Activated B cell treated with CpG ODN at 0.5 μM for 24 hours (primary cell): ENCODE results near the gene HORMAD2. TPM values are rescaled to one million over a fixed set of nuclear protein-coding genes. Genes with fewer than 3 reads are reported as not detected.

Source experiments
- ATAC-seq: fragments of 200-7000 bp; cut with Tn5 transposase; one replicate; pipeline ENCODE4 v1.10.0; 2021; ENCODE audit warnings: low read depth, mild to moderate bottlenecking, moderate library complexity
- CTCF ChIA-PET: fragments of 350-600 bp; sonication (Branson Sonifier 250); formaldehyde crosslinking; loops from one replicate; lab custom pipeline; 2021; ENCODE audit warnings: antibody characterized with exemption; lab: Charles Lee
- POLR2A ChIA-PET: fragments of 350-600 bp; sonication (Branson Sonifier 250); formaldehyde crosslinking; loops from one replicate; lab custom pipeline; 2021; ENCODE audit warnings: antibody characterized with exemption; lab: Charles Lee
- DNase-seq: peaks from one replicate; pipeline ENCODE4 v3.0.0; 2022
- H3K27ac Mint-ChIP-seq: one replicate; pipeline ENCODE4 v1.8.0; 2020; ENCODE audit warnings: mixed read lengths
- H3K27me3 Mint-ChIP-seq: one replicate; pipeline ENCODE4 v1.8.0; 2021; ENCODE audit warnings: mixed read lengths
- H3K36me3 Mint-ChIP-seq: one replicate; pipeline ENCODE4 v1.8.0; 2021; ENCODE audit warnings: low read depth, mixed read lengths
- H3K4me1 Mint-ChIP-seq: one replicate; pipeline ENCODE4 v1.8.0; 2021; ENCODE audit warnings: mixed read lengths
- H3K4me3 Mint-ChIP-seq: one replicate; pipeline ENCODE4 v1.8.0; 2020; ENCODE audit warnings: mild to moderate bottlenecking, mixed read lengths
- H3K9me3 Mint-ChIP-seq: one replicate; pipeline ENCODE4 v1.8.0; 2020; ENCODE audit warnings: mixed read lengths
- intact Hi-C: fragments of 100-400 bp; cut with micrococcal nuclease; formaldehyde crosslinking; loops from one replicate; pipeline ENCODE4 v1.15.1; 2024
- total RNA-seq: library from RNA; stranded (reverse); gene quantifications from 2 replicates; pipeline ENCODE4 v1.2.3, GENCODE V29; 2022
- TF ChIP-seq, protein P1 (sequence below): fragments of 200-600 bp; IDR thresholded peaks from one replicate; pipeline ENCODE4 v1.8.0; 2022; ENCODE audit warnings: antibody characterized with exemption, mild to moderate bottlenecking

HORMAD2 gene
- total RNA-seq, 1 donor from 2014 or later: not detected

GRCh38 chr22:30167734-30168133 is 87.5 kb downstream of the HORMAD2 start:
- POLR2A ChIA-PET: no interaction called here
- intact Hi-C loops: no loop called here
- TF ChIP-seq, protein P1, sequence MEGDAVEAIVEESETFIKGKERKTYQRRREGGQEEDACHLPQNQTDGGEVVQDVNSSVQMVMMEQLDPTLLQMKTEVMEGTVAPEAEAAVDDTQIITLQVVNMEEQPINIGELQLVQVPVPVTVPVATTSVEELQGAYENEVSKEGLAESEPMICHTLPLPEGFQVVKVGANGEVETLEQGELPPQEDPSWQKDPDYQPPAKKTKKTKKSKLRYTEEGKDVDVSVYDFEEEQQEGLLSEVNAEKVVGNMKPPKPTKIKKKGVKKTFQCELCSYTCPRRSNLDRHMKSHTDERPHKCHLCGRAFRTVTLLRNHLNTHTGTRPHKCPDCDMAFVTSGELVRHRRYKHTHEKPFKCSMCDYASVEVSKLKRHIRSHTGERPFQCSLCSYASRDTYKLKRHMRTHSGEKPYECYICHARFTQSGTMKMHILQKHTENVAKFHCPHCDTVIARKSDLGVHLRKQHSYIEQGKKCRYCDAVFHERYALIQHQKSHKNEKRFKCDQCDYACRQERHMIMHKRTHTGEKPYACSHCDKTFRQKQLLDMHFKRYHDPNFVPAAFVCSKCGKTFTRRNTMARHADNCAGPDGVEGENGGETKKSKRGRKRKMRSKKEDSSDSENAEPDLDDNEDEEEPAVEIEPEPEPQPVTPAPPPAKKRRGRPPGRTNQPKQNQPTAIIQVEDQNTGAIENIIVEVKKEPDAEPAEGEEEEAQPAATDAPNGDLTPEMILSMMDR: no peak
- Mint-ChIP-seq H3K4me1 (no peaks in the 10 kb centered on the region), H3K27ac (no peak overlapping the region), H3K9me3 (no peaks in the 10 kb centered on the region), H3K27me3 (peaks cover 8% of the 10 kb centered on the region), H3K36me3 (no peaks in the 10 kb centered on the region), H3K4me3 (no peak overlapping the region)
- DNase-seq (no peak), ATAC-seq (no peak)
- CTCF ChIA-PET: no interaction called here

DNA sequence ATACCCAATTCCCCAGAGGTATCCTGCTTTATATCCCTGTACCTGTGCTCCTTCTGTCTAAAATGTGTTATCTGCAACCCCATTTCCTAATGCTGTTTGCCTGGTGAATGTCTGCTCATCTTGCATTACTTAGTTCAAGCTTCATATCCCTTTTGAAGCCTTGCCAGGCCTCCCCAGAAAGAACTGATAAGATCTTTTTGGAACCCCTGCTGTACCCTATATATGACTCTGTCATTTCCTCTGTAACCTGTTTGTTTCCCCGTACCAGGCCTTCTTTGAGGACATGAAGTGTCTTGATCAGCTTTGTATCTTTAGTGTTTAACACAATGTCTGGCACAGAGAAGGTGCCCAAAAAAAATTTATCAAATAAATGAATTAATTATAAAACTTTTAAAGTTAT is 88.7 kb downstream of the HORMAD2 start:
- Mint-ChIP-seq H3K27me3 (peaks cover 8% of the 10 kb centered on the region), H3K36me3 (no peaks in the 10 kb centered on the region), H3K9me3 (no peaks in the 10 kb centered on the region), H3K27ac (no peak overlapping the region), H3K4me3 (no peak overlapping the region), H3K4me1 (no peaks in the 10 kb centered on the region)
- ATAC-seq (no peak), DNase-seq (no peak)
- TF ChIP-seq, protein P1: no peak
- CTCF ChIA-PET: no interaction called here
- POLR2A ChIA-PET: no interaction called here
- intact Hi-C loops: no loop called here

DNA sequence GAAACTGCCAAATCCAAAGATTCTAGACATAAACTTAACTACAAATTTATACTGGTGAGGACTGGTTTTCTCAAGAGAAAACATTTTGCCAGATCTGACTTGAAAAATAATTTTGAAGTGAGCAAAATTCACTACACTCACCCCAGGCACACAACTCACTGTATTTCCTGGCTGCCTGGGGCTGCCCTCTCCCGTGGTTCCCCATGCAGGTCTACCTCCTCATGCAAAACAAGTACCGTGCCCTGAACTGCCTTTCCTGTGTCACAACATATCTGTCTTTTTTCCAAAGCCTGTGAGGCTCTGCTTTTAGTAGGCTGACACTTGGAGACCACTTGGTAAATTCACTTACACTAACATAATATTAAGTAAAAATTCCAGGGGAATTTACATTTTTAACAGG is 89.9 kb downstream of the HORMAD2 start:
- peaks cover 4% of the 10 kb centered on the region for H3K27me3 Mint-ChIP-seq
- ATAC-seq: no peak
- TF ChIP-seq, protein P1: no peak
- H3K27ac Mint-ChIP-seq: no peak overlapping the region
- intact Hi-C loops: no loop called here
- DNase-seq: no peak
- ChIA-PET POLR2A (no interaction called here), CTCF (no interaction called here)
- no peaks in the 10 kb centered on the region for H3K36me3 Mint-ChIP-seq
- H3K4me1 Mint-ChIP-seq: no peaks in the 10 kb centered on the region
- H3K9me3 Mint-ChIP-seq: no peaks in the 10 kb centered on the region
- no peak overlapping the region for H3K4me3 Mint-ChIP-seq

DNA sequence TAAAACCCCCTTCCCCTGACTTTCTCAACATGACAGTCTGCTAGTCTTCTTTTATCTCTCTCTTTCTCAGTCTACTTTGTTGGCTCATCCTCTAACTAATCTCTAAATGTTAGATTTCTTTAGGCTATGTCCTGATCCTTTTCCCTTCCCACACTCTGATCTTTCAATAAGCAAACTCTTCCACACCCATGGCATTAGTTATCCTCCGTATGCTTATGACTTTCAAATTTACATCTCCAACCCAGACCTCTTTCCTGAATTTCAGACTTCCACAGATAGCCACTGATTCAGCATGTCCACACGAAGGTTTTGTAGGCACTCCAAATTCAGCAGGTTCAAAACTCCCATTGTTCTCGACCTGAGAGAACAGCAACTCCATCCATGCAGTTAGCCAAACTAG is 90.7 kb downstream of the HORMAD2 start:
- ChIA-PET POLR2A (no interaction called here), CTCF (no interaction called here)
- no peak overlapping the region for H3K4me3 Mint-ChIP-seq
- ATAC-seq (no peak), DNase-seq (no peak)
- H3K27me3 Mint-ChIP-seq: peaks cover 4% of the 10 kb centered on the region
- intact Hi-C loops: no loop called here
- TF ChIP-seq, protein P1: no peak
- no peak overlapping the region for H3K27ac Mint-ChIP-seq
- no peaks in the 10 kb centered on the region for H3K4me1 Mint-ChIP-seq
- no peaks in the 10 kb centered on the region for H3K36me3 Mint-ChIP-seq
- H3K9me3 Mint-ChIP-seq: no peaks in the 10 kb centered on the region

DNA sequence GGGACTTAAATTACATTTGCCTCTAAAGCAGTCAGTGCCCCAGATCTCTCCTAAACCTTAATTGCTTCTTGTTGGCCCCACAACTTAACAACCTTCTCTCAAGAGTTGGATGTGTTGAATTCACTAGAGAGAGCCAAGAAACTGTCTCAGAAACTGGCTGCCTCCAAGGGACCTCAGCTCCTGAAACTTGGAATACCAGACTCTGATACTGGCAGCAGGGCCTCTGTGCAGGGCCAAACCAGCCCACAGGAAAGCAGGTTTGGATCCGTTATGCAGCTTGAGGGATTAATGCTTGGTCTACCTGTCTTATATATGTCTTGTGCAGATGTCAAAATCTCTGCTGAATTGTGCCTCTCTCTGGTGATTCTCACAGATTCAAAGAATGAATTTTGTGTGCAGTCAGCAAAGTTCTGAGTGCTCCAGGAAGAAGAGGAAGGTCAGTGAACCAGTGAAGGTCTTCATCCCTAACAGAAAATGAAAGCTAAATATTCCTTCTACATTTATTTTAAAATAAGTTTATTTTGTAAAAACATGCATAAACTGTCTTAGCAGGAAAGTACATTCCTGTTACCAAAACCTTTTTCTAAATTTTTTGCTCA is 95.5 kb downstream of the HORMAD2 start:
- H3K4me1 Mint-ChIP-seq: no peaks in the 10 kb centered on the region
- DNase-seq (no peak), ATAC-seq (no peak)
- no peaks in the 10 kb centered on the region for H3K27me3 Mint-ChIP-seq
- H3K4me3 Mint-ChIP-seq: no peak overlapping the region
- ChIA-PET POLR2A (no interaction called here), CTCF (no interaction called here)
- H3K27ac Mint-ChIP-seq: no peak overlapping the region
- intact Hi-C loops: no loop called here
- H3K9me3 Mint-ChIP-seq: no peaks in the 10 kb centered on the region
- TF ChIP-seq, protein P1: no peak
- no peaks in the 10 kb centered on the region for H3K36me3 Mint-ChIP-seq
